Nephron (organoid): ENCODE results near the gene ABLIM2.

Experiments used
- H3K27ac Mint-ChIP-seq, 3 experiments: 2 replicates each; pipeline ENCODE4 v1.8.0; 2020; ENCODE audit warnings: mixed read lengths in 3 of 3, mild to moderate bottlenecking in 2 of 3, moderate library complexity in 1 of 3
- H3K27me3 Mint-ChIP-seq: 2 replicates; pipeline ENCODE4 v1.8.0; 2021; ENCODE audit warnings: low read depth, mild to moderate bottlenecking, moderate library complexity, mixed read lengths
- H3K36me3 Mint-ChIP-seq: 2 replicates; pipeline ENCODE4 v1.8.0; 2020; ENCODE audit warnings: low read depth, mixed read lengths
- H3K4me1 Mint-ChIP-seq: 2 replicates; pipeline ENCODE4 v1.8.0; 2020; ENCODE audit warnings: mixed read lengths
- H3K4me3 Mint-ChIP-seq, 3 experiments: 2 replicates each; pipeline ENCODE4 v1.8.0; 2020; ENCODE audit warnings: mild to moderate bottlenecking in 3 of 3, mixed read lengths in 3 of 3, moderate library complexity in 2 of 3
- H3K9me3 Mint-ChIP-seq: 2 replicates; pipeline ENCODE4 v1.8.0; 2020; ENCODE audit warnings: mixed read lengths
- CTCF ChIP-seq, 3 experiments: fragments of 200-600 bp; sonication (generic); IDR thresholded peaks; one replicate each; pipeline ENCODE4 v1.5.0; 2021; ENCODE audit warnings: antibody characterized with exemption in 3 of 3; ENCODE audit not compliant: unreplicated experiment in 3 of 3

ABLIM2 gene

DNA sequence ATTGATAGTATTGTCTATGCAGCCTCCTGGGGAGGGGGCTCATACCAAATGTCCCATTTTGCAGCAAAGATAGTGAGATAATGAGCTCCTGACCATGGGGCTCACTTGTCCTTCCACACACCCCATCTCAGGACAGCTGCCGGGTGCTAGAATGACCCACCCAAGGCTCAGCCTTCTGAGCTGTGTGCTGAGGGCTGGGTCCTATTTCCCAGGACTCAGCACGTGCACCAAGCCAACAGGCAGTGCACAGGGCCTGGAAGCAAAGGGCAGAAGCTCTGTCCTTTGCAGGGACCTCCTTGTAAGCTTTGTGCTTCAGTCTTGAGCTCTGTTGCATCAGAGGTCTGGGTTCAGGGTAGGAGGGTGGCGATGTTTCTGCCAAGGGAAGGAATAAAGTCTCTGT lies 11.2 kb upstream of the ABLIM2 start:
- Mint-ChIP-seq H3K9me3 (peaks cover 11% of the 10 kb centered on the region), H3K4me3 (no peak overlapping the region), H3K27ac (no peak overlapping the region), H3K27me3 (peaks cover 29% of the 10 kb centered on the region), H3K36me3 (no peaks in the 10 kb centered on the region), H3K4me1 (peaks cover 6% of the 10 kb centered on the region)
- TF ChIP-seq CTCF (IDR thresholded peaks at IDR 0.05; ENCODE audit: unreplicated experiment in 3 of 3) = no peak

DNA sequence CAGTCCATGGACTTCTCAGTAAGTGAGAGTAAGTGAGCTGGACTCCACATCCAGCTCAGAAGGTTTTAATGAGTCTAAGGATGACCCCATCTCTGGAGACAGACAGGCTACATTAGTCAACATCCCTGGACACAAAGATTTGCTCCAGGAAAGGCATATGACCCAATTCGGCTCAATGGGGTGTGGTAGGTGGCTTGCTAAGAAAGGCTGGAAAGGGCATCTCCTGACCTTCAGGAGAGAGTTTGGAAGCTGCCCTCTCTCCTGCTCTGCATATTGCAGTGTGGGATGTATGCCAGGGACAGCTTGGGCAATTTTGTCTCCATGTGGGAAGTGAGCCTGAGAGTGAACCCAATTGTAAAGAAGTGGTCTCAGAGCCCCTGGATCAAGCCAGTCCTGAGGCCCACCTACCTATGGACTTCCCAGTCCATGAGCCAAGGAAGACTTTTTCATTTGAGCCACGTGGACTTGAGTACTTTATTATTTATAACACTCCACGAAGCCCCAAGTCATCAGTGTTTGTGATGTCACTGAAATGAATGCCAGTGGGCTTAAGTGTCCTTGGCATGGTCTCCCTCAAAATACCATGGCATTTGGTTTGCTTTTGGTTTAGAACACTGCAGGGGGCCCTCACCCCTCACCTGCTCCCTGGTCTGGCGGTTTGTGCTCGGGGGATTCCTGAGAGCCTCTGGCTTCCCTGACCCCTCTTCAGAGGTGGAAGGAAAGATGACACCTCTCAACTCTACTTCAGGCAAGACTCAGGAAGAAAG lies 10.4 kb upstream of the ABLIM2 start:
- Mint-ChIP-seq H3K27me3 (peaks cover 37% of the 10 kb centered on the region), H3K9me3 (peaks cover 11% of the 10 kb centered on the region), H3K4me3 (no peak overlapping the region), H3K27ac (no peak overlapping the region), H3K4me1 (peaks cover 6% of the 10 kb centered on the region), H3K36me3 (no peaks in the 10 kb centered on the region)
- TF ChIP-seq CTCF (IDR thresholded peaks at IDR 0.05; ENCODE audit: unreplicated experiment in 3 of 3) = no peak

GRCh38 chr4:8168232-8168631 lies 9.6 kb upstream of the ABLIM2 start:
- TF ChIP-seq CTCF (IDR thresholded peaks at IDR 0.05; ENCODE audit: unreplicated experiment in 3 of 3) = peak; percentile 32 to 43 (median 35)
- Mint-ChIP-seq H3K4me3 (no peak overlapping the region), H3K36me3 (no peaks in the 10 kb centered on the region), H3K4me1 (peaks cover 6% of the 10 kb centered on the region), H3K9me3 (peaks cover 11% of the 10 kb centered on the region), H3K27me3 (peaks cover 42% of the 10 kb centered on the region), H3K27ac (no peak overlapping the region)

- peaks cover 11% of the 10 kb centered on the region for H3K9me3 Mint-ChIP-seq
- no peak for TF ChIP-seq CTCF (IDR thresholded peaks at IDR 0.05; ENCODE audit: unreplicated experiment in 3 of 3)
- H3K27ac Mint-ChIP-seq = no peak overlapping the region
- no peaks in the 10 kb centered on the region for H3K36me3 Mint-ChIP-seq
- peaks cover 6% of the 10 kb centered on the region for H3K4me1 Mint-ChIP-seq
- no peak overlapping the region for H3K4me3 Mint-ChIP-seq
- H3K27me3 Mint-ChIP-seq = peaks cover 42% of the 10 kb centered on the region
These were observed 9.2 kb upstream of the ABLIM2 start for GRCh38 chr4:8167815-8168214.

GRCh38 chr4:8167291-8167690 lies 8.7 kb upstream of the ABLIM2 start:
- Mint-ChIP-seq H3K4me1 (peaks cover 6% of the 10 kb centered on the region), H3K36me3 (no peaks in the 10 kb centered on the region), H3K4me3 (no peak overlapping the region), H3K9me3 (peaks cover 11% of the 10 kb centered on the region), H3K27ac (no peak overlapping the region), H3K27me3 (peaks cover 42% of the 10 kb centered on the region)
- no peak for TF ChIP-seq CTCF (IDR thresholded peaks at IDR 0.05; ENCODE audit: unreplicated experiment in 3 of 3)

DNA sequence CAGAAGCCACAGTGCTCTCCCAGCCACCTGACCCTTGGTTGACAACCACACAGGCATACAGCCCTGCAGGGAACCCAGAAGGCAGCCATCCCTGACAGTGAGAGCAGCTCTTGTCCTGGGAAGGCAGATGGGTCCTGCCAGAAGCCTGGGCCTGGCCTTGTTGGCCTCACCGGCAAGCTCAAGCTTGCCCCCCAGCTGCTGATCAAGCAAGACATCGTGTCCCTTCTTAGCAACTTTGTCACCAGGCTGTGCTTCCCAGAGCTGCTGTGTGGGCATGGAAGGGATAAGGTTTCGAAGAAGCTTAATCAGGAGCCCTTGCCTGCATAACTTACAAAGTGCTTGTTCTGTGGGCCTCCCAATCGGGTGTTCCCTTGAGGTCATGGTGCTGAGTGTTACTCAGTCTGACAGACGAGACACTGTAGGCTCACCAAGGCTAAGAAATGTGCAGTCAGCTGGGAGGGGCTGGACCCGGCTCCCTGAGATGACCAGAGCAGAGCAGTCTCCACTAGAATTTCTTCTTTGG lies 6.8 kb upstream of the ABLIM2 start:
- Mint-ChIP-seq H3K27me3 (peaks cover 46% of the 10 kb centered on the region), H3K27ac (no peak overlapping the region), H3K36me3 (no peaks in the 10 kb centered on the region), H3K4me1 (peaks cover 6% of the 10 kb centered on the region), H3K4me3 (no peak overlapping the region), H3K9me3 (peaks cover 11% of the 10 kb centered on the region)
- TF ChIP-seq CTCF (IDR thresholded peaks at IDR 0.05; ENCODE audit: unreplicated experiment in 3 of 3) = no peak
